NCI-H187 treated with DMSO at 0.1 percent for 48 hours (cell line): ENCODE measurements around the gene HNRNPF.
"Not testable (repeated sequence)": the region's sequence is repeated elsewhere in the genome, so short reads cannot be mapped to it uniquely, and the experiment has no call there.

Experiments used
- DNase-seq: peaks from one replicate; lab custom pipeline; 2025; lab: John Stamatoyannopoulos, UW

Gene HNRNPF

GRCh38 chr10:43350156-43350555 is 58.8 kb downstream of the HNRNPF start:
- DNase-seq, result no peak

DNA sequence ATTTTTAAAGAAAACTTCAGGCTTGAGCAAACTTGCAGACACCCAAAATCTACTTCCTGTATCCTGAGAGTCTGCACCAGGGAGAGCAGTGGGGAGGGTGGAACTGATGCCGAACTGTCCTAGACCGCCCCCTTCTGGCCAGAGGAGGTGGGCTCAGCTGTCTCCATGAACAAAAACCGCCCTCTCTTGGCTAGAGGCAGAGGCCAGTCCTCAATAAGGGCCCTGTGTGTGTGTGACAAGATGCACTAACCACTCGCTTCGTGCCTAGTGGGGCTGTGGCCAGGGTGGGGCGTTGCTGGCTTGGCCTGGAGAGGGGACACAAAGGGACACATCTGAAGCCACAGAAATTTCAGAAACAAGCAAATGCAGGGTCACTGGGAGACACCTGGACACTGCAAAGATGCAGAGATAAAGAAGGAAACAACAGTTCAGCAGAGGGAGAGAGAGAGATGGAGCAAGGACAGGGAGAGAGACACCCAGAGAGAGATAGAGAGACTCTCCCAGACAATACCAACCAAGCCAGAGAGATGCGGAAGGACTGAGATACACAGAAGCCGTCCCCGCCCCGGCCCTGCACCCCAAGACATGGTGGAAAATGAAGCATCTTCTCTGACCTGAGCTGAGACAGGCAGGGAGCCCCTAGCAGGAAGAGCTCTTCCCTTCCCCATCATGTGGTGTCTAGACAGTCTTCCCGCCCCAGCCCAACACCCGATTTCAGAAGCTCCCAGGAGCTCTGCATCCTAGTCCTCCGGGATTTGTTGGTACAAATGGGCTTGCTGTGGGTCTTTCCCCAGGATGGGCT is 60.3 kb downstream of the HNRNPF start:
- no peak for DNase-seq

DNA sequence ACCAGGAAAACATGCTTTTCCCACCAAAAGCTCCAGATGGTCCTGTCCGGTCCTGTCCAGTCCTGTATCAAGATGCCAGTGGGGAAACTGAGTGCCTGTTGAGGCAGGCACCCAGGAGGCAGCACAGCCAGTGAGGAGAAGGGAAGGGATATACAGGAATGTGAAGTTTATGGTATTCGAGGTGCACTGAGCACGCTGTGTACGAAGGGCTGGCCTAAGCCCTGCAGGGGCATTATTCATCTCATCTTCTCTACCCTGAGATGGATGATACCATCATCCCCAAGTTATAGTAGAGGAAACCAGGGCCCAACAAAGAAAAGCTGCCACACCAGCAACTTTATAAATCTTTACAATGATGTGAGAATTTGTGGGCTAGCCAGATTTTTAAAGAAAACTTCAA is 61.0 kb downstream of the HNRNPF start:
- no peak for DNase-seq

GRCh38 chr10:43344051-43344450 is 64.9 kb downstream of the HNRNPF start:
- no peak for DNase-seq

DNA sequence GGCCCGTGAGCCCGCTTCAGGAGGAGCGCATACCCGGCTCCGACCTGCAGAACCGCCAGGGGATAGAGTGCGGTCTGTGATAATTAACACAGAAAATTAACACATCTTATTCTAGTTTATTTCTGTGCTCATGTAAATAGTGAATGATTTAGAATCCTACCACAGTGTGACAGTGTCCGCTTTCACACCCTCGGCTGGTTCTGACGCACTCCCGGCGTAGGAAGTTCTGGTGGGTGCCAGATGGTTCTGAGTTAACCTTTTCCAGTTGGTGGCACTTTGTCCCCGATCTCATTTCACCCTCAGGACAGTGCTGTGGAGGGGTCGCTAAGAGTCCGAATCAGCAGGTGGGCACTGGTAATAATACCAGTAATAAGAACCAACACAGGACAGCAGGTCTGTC is 65.9 kb downstream of the HNRNPF start:
- no peak for DNase-seq

- no peak for DNase-seq
Measured at GRCh38 chr10:43342279-43343125, 66.5 kb downstream of the HNRNPF start.

- DNase-seq, result no peak
Measured at GRCh38 chr10:43341450-43341849, 67.5 kb downstream of the HNRNPF start.

DNA sequence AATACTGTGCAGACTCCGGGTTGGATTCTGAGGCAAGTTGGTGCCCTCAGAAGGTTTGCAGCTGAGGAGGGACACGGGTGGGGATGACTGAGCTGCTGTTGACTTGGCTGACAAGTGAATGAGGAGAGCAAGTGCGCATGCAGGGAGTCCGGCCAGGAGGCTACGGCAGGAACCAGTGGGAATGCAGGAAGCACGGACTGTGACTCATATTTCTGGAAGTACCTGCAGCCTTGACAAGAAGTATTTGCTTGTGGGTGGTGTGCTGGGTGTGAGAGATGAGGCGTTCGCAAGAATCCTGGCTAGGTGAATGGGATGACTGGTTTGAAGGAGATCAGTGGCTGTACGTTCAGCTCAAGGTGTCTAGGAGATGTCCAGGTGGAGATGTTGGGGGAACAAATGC is 68.4 kb downstream of the HNRNPF start:
- no peak for DNase-seq

GRCh38 chr10:43340101-43340500 is 68.9 kb downstream of the HNRNPF start:
- no peak for DNase-seq

DNA sequence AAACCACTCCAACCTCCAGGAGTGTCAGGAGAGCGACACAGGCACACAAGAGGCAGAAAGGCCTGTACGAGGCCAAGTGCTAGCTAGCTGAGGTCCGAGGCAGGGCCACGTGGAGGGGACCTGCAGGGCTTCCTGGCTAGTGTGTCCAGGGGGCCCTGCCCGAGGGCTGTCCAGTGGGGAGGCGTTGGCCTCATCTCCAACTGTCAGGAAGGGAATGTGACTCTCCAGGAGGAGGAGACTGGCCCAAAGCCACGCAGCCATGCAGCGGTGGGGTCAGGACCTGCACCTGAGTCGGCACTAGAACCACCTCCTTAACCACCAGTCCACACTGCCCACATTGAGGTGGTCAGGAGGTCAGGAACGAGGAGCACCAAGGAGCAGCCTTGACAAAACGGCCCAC is 69.8 kb downstream of the HNRNPF start:
- no peak for DNase-seq

GRCh38 chr10:43338117-43338516 is 70.9 kb downstream of the HNRNPF start:
- DNase-seq, result no peak

DNA sequence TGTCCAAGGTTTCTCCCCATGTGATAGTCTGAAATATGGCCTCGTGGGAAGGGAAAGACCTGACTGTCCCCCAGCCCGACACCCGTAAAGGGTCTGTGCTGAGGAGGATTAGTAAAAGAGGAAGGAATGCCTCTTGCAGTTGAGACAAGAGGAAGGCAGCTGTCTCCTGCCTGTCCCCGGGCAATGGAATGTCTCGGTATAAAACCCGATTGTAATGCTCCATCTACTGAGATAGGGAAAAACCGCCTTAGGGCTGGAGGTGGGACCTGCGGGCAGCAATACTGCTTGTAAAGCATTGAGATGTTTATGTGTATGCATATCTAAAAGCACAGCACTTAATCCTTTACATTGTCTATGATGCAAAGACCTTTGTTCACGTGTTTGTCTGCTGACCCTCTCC is 71.5 kb downstream of the HNRNPF start:
- DNase-seq, result not testable (repeated sequence)

DNA sequence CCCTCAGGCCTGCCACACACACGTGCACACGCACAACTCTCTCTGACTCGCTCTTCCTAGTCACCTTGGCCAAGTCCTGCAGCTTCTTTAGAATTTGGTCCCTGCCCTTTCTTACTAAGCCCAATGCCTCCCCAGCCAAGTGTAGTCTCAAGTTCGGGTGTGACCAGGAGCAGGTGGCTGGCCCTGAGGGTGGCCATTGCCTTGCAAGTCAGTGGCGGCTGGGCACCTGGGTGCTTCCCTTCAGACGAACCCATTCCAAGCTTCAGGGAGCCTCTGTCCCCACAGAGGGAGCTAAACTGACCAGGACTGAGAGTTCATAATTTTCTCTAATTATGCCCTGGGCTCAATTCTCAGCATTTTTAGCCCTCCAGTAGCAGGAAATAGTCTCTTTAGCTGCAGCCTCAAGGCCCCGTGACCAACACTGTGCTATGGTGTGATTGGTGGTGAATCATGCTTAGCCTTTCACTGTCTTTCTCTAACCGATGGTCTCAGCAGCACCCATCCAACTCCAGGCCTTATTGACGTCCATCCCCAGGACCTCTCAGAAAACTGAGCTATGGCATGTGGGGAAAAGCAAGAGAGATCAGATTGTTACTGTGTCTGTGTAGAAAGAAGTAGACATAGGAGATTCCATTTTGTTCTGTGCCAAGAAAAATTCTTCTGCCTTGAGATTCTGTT is 72.2 kb downstream of the HNRNPF start:
- DNase-seq, result no peak

DNA sequence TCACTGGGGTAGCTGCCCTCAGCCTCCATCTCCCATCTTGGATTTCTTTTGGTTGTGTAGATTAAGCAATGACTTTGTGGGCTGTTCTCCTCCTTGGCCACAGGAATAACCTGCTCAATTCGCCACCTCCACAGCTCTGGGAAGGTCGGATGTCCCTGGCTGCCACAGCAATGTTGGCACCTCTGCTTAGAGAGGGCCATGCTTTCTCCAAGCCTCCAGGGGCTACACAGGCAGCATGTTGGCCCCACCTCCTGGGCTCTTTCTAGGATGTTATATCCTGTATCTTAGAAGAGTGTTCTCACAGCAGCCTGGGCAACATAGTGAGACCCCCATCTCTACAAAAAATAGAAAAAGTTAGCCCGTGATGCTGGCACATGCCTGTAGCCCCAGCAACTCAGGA is 72.9 kb downstream of the HNRNPF start:
- no peak for DNase-seq
